ENCODE data around the gene ABI2.

The ABI2 gene

GRCh38 chr2:203490391-203490790 is 162.2 kb downstream of the ABI2 start:
- Histone ChIP-seq H3K36me3 (replicated peaks) (peaks cover 33% of the 10 kb centered on the region), H3K27me3 (replicated peaks) (no peaks in the 10 kb centered on the region), H3K4me3 (ENCODE audit: low read depth, low read length) (no peak overlapping the region), H3K27ac (no peak overlapping the region)
- no peak for DNase-seq
- TF ChIP-seq, protein P1, sequence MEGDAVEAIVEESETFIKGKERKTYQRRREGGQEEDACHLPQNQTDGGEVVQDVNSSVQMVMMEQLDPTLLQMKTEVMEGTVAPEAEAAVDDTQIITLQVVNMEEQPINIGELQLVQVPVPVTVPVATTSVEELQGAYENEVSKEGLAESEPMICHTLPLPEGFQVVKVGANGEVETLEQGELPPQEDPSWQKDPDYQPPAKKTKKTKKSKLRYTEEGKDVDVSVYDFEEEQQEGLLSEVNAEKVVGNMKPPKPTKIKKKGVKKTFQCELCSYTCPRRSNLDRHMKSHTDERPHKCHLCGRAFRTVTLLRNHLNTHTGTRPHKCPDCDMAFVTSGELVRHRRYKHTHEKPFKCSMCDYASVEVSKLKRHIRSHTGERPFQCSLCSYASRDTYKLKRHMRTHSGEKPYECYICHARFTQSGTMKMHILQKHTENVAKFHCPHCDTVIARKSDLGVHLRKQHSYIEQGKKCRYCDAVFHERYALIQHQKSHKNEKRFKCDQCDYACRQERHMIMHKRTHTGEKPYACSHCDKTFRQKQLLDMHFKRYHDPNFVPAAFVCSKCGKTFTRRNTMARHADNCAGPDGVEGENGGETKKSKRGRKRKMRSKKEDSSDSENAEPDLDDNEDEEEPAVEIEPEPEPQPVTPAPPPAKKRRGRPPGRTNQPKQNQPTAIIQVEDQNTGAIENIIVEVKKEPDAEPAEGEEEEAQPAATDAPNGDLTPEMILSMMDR (IDR thresholded peaks at IDR 0.05; ENCODE audit: low read depth, low read length, missing control alignments), result no peak
- in situ Hi-C loops (cut with HindIII; ENCODE audit: low pct_ligation_motif_present, low sequenced_read_pairs), result loop anchor here (25.0 kb wide), 1 partner anchor 322 kb away; no protein-coding TSS in a partner anchor

DNA sequence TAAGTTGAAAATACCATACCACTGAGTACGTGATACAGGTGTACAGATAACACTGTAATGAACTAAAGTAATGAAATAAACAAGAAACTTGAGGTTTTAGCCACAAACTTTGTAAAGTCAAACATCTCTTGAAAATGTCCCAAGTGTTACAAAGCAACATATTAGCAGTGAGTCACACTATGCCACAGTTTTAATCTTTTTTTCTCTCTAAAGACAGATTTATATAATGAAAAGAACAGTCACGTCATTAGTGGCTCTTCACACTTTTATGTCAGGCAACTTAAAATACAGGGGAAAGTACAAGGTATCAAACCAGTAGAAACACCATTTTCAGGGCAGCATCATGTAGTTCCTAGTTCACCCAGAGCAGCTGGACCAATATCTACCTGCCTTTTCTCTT is 164.8 kb downstream of the ABI2 start:
- peaks cover 23% of the 10 kb centered on the region for H3K36me3 ChIP-seq (replicated peaks)
- in situ Hi-C loops (cut with HindIII; ENCODE audit: low pct_ligation_motif_present, low sequenced_read_pairs), result loop anchor here (25.0 kb wide), 1 partner anchor 319 kb away; no protein-coding TSS in a partner anchor
- DNase-seq, result no peak
- TF ChIP-seq, protein P1 (IDR thresholded peaks at IDR 0.05; ENCODE audit: low read depth, low read length, missing control alignments), result no peak
- H3K27ac ChIP-seq, result no peak overlapping the region
- no peak overlapping the region for H3K4me3 ChIP-seq (ENCODE audit: low read depth, low read length)
- no peaks in the 10 kb centered on the region for H3K27me3 ChIP-seq (replicated peaks)

Measured in brain microvascular endothelial cell (primary cell).